ENCODE results near the gene RNF149. TPM values are rescaled to one million over a fixed set of nuclear protein-coding genes. Genes with fewer than 3 reads are reported as not detected.
A peak's percentile ranks its signal among the peaks of the same experiment; 100 is the strongest.

Gene RNF149
- total RNA-seq, 1 donor from 2014 or later, result 39.9 TPM

- Histone ChIP-seq H3K4me3 (no peak overlapping the region), H3K27me3 (no peaks in the 10 kb centered on the region), H3K4me1 (no peaks in the 10 kb centered on the region), H3K27ac (no peak overlapping the region), H3K9me3 (no peaks in the 10 kb centered on the region), H3K36me3 (peaks cover 49 to 84% of the 10 kb centered on the region in 2 donors)
- TF ChIP-seq CTCF (IDR thresholded peaks at IDR 0.05), result no peak
- intact Hi-C loops (cut with DNase I), result no loop called here
- no peak for DNase-seq (ENCODE audit: low spot score in 2 of 2)
These were observed 27.0 kb downstream of the RNF149 start for GRCh38 chr2:101281482-101281881.

- H3K9me3 ChIP-seq, result no peaks in the 10 kb centered on the region
- peaks cover 34 to 68% of the 10 kb centered on the region in 2 donors for H3K36me3 ChIP-seq
- no peak for TF ChIP-seq CTCF (IDR thresholded peaks at IDR 0.05)
These were observed 29.6 kb downstream of the RNF149 start for GRCh38 chr2:101278925-101279324.

GRCh38 chr2:101277111-101277510, 31.4 kb downstream of the RNF149 start:
- intact Hi-C loops (cut with DNase I), result no loop called here
- DNase-seq (ENCODE audit: low spot score in 2 of 2), result no peak
- Histone ChIP-seq H3K27me3 (no peaks in the 10 kb centered on the region), H3K9me3 (no peaks in the 10 kb centered on the region), H3K36me3 (peaks cover 42 to 69% of the 10 kb centered on the region in 2 donors), H3K27ac (no peak overlapping the region), H3K4me3 (no peak overlapping the region), H3K4me1 (no peaks in the 10 kb centered on the region)
- TF ChIP-seq CTCF (IDR thresholded peaks at IDR 0.05), result no peak

More at GRCh38 chr2:101278925-101279324, 29.6 kb downstream of the RNF149 start:
- Histone ChIP-seq H3K4me1 (no peaks in the 10 kb centered on the region), H3K27me3 (no peaks in the 10 kb centered on the region), H3K4me3 (no peak overlapping the region), H3K27ac (no peak overlapping the region)
- DNase-seq (ENCODE audit: low spot score in 2 of 2), result no peak
- intact Hi-C loops (cut with DNase I), result no loop called here

GRCh38 chr2:101274142-101274541, 34.4 kb downstream of the RNF149 start:
- peaks cover 48 to 69% of the 10 kb centered on the region in 2 donors for H3K36me3 ChIP-seq
- no peaks in the 10 kb centered on the region for H3K4me1 ChIP-seq
- no peak overlapping the region for H3K4me3 ChIP-seq
- DNase-seq (ENCODE audit: low spot score in 2 of 2), result no peak
- no peak for TF ChIP-seq CTCF (IDR thresholded peaks at IDR 0.05)
- H3K9me3 ChIP-seq, result no peaks in the 10 kb centered on the region
- intact Hi-C loops (cut with DNase I), result no loop called here
- H3K27me3 ChIP-seq, result no peaks in the 10 kb centered on the region
- H3K27ac ChIP-seq, result peak overlapping the region in 1 of 2 donors; percentile 7

GRCh38 chr2:101273056-101273455, 35.4 kb downstream of the RNF149 start:
- Histone ChIP-seq H3K4me1 (no peaks in the 10 kb centered on the region), H3K27me3 (no peaks in the 10 kb centered on the region), H3K9me3 (no peaks in the 10 kb centered on the region), H3K27ac (no peak overlapping the region), H3K4me3 (no peak overlapping the region), H3K36me3 (peaks cover 50 to 67% of the 10 kb centered on the region in 2 donors)
- intact Hi-C loops (cut with DNase I), result no loop called here
- no peak for TF ChIP-seq CTCF (IDR thresholded peaks at IDR 0.05)
- no peak for DNase-seq (ENCODE audit: low spot score in 2 of 2)

Measured in ascending aorta (tissue), 2 donors.